Lower leg skin (tissue), 3 donors: Measurements from ENCODE around the gene KRT31.

ENCODE experiments used
- CTCF ChIP-seq, 3 donors: fragments of 450-650 bp; IDR thresholded peaks; one replicate each; pipeline ENCODE4 v1.5.1; 2016; ENCODE audit warnings: antibody characterized with exemption in 3 of 3, mild to moderate bottlenecking in 3 of 3, moderate library complexity in 2 of 3
- POLR2A ChIP-seq, 2 donors: fragments of 450-650 bp; IDR thresholded peaks; one replicate each; pipeline ENCODE4 v1.6.1; 2016 to 2017; ENCODE audit warnings: antibody characterized with exemption in 2 of 2, mild to moderate bottlenecking in 1 of 2, moderate library complexity in 1 of 2

GRCh38 chr17:41377546-41377945 is 19.9 kb downstream of the KRT31 start:
- no peak for TF ChIP-seq CTCF (IDR thresholded peaks at IDR 0.05)
- TF ChIP-seq POLR2A (IDR thresholded peaks at IDR 0.05), result no peak
